Measurements from ENCODE around the gene XPNPEP3. TPM values are rescaled to one million over a fixed set of nuclear protein-coding genes. Genes with fewer than 3 reads are reported as not detected.
"Not testable (repeated sequence)": the region's sequence is repeated elsewhere in the genome, so short reads cannot be mapped to it uniquely, and the experiment has no call there.

XPNPEP3 gene
- total and polyA plus RNA-seq, 7 donors: 3.3 to 16.3 (median 10.3) TPM

DNA sequence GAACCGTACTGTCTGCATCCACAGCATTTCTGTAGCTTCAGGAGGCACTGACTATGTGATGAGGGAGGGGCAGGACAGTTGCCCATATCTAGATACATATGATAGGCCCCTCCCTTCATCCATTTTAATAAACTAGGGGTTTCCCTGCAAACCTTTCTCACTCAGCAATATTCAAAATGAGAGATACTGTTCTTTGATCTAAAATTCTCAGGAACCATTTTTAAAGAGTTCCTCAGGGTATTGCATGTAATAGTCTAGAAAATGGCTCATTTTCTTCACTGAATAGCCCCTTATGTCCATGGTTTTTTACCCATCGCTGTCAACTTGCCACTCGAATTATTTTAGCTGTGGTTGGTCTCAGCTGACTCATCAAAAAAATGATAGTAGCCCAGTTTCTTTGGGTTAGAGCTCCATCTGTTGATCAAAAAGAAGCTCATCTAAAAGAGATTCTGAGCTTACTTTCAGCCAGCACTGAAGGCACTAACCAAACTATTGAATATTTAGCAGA is 42.0 kb downstream of the XPNPEP3 start:
- no peaks in the 10 kb centered on the region for H3K27me3 ChIP-seq (ENCODE audit: insufficient read depth in 3 of 3, low read length in 2 of 3)
- peaks cover 0 to 19% of the 10 kb centered on the region in 2 donors for H3K36me3 ChIP-seq (ENCODE audit: insufficient read depth in 1 of 2, low read depth in 1 of 2)
- intact Hi-C loops (cut with DNase I): no loop called here
- no peaks in the 10 kb centered on the region for H3K9me3 ChIP-seq
- peak; percentile 50 for TF ChIP-seq CTCF (IDR thresholded peaks at IDR 0.05)
- DNase-seq (no peak), ATAC-seq (peak in 3 of 4 donors; percentile 46 to 87 (median 61))
- no peak overlapping the region for H3K4me3 ChIP-seq
- H3K4me1 ChIP-seq: no peaks in the 10 kb centered on the region
- 40 to 56% (median 50%) methylated on average over 3 of the region's 3 CpGs for WGBS, 3 donors
- H3K27ac ChIP-seq: no peak overlapping the region

DNA sequence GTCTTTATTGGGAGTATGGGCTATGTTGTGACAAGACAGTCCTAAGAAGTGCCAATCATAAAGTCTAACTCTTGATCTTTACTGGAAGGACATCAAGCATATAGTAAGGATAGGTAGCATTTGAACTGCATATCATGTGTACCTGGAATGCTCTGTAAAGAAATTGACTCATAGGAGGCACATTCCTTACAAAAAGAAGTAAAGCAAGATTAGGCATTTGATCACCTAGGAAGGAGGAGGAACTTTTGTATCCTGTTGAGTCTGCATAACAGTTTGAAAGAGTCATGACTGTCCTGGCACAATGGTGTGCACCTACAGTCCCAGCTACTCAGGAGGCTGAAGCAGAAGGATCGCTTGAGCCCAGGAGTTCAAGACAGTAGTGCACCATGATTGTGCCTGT is 47.2 kb downstream of the XPNPEP3 start:
- no peak for ATAC-seq
- Histone ChIP-seq H3K4me3 (no peak overlapping the region), H3K9me3 (no peaks in the 10 kb centered on the region), H3K27ac (no peak overlapping the region), H3K4me1 (no peaks in the 10 kb centered on the region), H3K27me3 (ENCODE audit: insufficient read depth in 3 of 3, low read length in 2 of 3) (no peaks in the 10 kb centered on the region), H3K36me3 (ENCODE audit: insufficient read depth in 1 of 2, low read depth in 1 of 2) (peaks cover 0 to 38% of the 10 kb centered on the region in 2 donors)
- intact Hi-C loops (cut with DNase I): no loop called here
- no peak for DNase-seq
- 93 to 100% (median 100%) methylated on average over 1 of the region's 1 CpG for WGBS, 3 donors
- no peak for TF ChIP-seq CTCF (IDR thresholded peaks at IDR 0.05)

DNA sequence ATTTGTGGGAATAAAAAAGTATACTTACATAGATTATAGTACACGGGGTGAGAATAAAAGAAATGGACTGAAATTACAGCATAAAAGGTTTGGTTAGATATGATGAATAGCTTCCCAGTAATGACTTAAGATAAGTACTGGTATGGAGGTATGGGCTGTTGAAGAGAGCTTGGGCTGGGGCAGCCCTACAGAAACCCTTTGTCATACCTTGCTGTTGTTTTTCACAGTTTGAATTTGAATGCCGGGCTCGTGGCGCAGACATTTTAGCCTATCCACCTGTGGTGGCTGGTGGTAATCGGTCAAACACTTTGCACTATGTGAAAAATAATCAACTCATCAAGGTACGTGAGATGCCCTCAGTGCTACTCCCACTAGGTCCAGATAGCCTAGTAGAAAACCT is 51.9 kb downstream of the XPNPEP3 start:
- ATAC-seq: no peak
- no peak overlapping the region for H3K27ac ChIP-seq
- TF ChIP-seq CTCF (IDR thresholded peaks at IDR 0.05): no peak
- H3K4me3 ChIP-seq: no peak overlapping the region
- no peaks in the 10 kb centered on the region for H3K9me3 ChIP-seq
- H3K4me1 ChIP-seq: no peaks in the 10 kb centered on the region
- WGBS, 3 donors: 93 to 95% (median 95%) methylated on average over 6 of the region's 6 CpGs
- DNase-seq: no peak
- H3K36me3 ChIP-seq (ENCODE audit: insufficient read depth in 1 of 2, low read depth in 1 of 2): peaks cover 0 to 79% of the 10 kb centered on the region in 2 donors
- intact Hi-C loops (cut with DNase I): no loop called here
- no peaks in the 10 kb centered on the region for H3K27me3 ChIP-seq (ENCODE audit: insufficient read depth in 3 of 3, low read length in 2 of 3)

DNA sequence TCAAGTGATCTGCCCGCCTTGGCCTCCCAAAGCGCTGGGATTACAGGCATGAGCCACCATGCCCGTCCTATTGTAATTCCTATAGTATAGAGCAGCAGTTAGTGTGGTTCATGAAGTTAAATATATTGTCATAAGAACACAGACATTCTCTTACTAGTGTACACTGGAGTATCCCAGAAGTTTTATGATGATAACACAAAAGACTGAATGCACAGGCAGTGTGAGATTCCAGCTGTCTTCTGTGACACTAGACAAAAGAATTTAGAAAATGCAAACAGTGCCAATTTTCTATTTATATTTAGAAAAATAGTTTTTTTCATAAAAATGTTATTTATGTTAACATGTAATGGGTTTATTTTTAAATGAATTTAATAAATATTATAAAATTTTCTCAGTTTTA is 54.8 kb downstream of the XPNPEP3 start:
- DNase-seq (no peak), ATAC-seq (no peak)
- WGBS, 3 donors: 86 to 92% (median 92%) methylated on average over 3 of the region's 3 CpGs
- H3K27ac ChIP-seq: no peak overlapping the region
- H3K27me3 ChIP-seq (ENCODE audit: insufficient read depth in 3 of 3, low read length in 2 of 3): no peaks in the 10 kb centered on the region
- TF ChIP-seq CTCF (IDR thresholded peaks at IDR 0.05): no peak
- intact Hi-C loops (cut with DNase I): no loop called here
- no peak overlapping the region for H3K4me3 ChIP-seq
- no peaks in the 10 kb centered on the region for H3K4me1 ChIP-seq
- no peaks in the 10 kb centered on the region for H3K9me3 ChIP-seq
- H3K36me3 ChIP-seq (ENCODE audit: insufficient read depth in 1 of 2, low read depth in 1 of 2): peaks cover 0 to 98% of the 10 kb centered on the region in 2 donors

DNA sequence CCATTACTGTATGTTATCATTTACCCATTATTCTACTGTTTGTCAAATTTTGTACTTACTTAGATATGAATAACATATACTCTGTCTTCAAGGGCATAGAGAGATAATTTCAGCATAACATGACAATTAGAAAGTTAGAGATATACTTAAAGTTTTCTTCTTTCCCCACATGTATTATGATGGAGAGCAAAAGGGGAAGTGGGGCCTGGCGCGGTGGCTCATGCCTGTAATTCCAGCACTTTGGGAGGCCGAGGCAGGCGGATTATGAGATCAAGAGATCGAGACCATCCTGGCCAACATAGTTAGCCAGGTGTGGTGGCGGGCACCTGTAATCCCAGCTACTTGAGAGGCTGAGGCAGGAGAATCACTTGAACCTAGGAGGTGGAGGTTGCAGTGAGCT is 56.0 kb downstream of the XPNPEP3 start:
- DNase-seq; intact Hi-C loops (cut with DNase I); H3K27ac ChIP-seq; ATAC-seq; H3K9me3 ChIP-seq; H3K4me1 ChIP-seq; H3K27me3 ChIP-seq (ENCODE audit: insufficient read depth in 3 of 3, low read length in 2 of 3); H3K4me3 ChIP-seq: not testable (repeated sequence)
- 92 to 96% (median 95%) methylated on average over 6 of the region's 6 CpGs for WGBS, 3 donors
- peaks cover 0 to 95% of the 10 kb centered on the region in 2 donors for H3K36me3 ChIP-seq (ENCODE audit: insufficient read depth in 1 of 2, low read depth in 1 of 2)
